H1 (cell line): Measurements from ENCODE around the gene ANKRD65. TPM values are rescaled to one million over a fixed set of nuclear protein-coding genes. Genes with fewer than 3 reads are reported as not detected.
A peak's percentile ranks its signal among the peaks of the same experiment; 100 is the strongest.

ENCODE experiments used
- CTCF ChIA-PET: fragments of 300-600 bp; sonication (Branson Sonifier 250); formaldehyde crosslinking; loops from one replicate; lab custom pipeline; 2021; ENCODE audit not compliant: partially characterized antibody; lab: Charles Lee
- POLR2A ChIA-PET: fragments of 300-600 bp; sonication (Branson Sonifier 250); formaldehyde crosslinking; loops from one replicate; lab custom pipeline; 2021; ENCODE audit warnings: inconsistent platforms; ENCODE audit not compliant: partially characterized antibody; lab: Charles Lee
- DNase-seq, 2 experiments: peaks; one replicate each; pipeline versions ENCODE4 v3.0.0 to v3.0.0-alpha.2; 2010 to 2022; ENCODE audit warnings: low spot score in 2 of 2, low read depth in 1 of 2, mixed read lengths in 1 of 2
- FAIRE-seq: peaks from 2 replicates; lab custom pipeline; 2011; peaks lifted over from hg19 to GRCh38; lab: Jason Lieb, UNC
- H2AFZ ChIP-seq: 2 replicates; pipeline ENCODE4 v1.8.1; 2012; ENCODE audit warnings: low read length, inconsistent platforms
- H2AK5ac ChIP-seq: 2 replicates; pipeline ENCODE4 v1.6.1; 2013; ENCODE audit warnings: low read depth, low read length
- H2BK120ac ChIP-seq: replicated peaks from 2 replicates; pipeline ENCODE3; 2013; ENCODE audit warnings: low read depth, low read length, inconsistent platforms
- H2BK12ac ChIP-seq: 2 replicates; pipeline ENCODE4 v1.6.1; 2013; ENCODE audit warnings: low read depth, low read length
- H2BK15ac ChIP-seq: 2 replicates; pipeline ENCODE4 v1.6.1; 2013; ENCODE audit warnings: low read length
- H2BK20ac ChIP-seq: 2 replicates; pipeline ENCODE4 v1.6.1; 2013; ENCODE audit warnings: low read length
- H2BK5ac ChIP-seq: 2 replicates; pipeline ENCODE4 v1.6.1; 2013; ENCODE audit warnings: low read depth, low read length
- H3K14ac ChIP-seq: 2 replicates; pipeline ENCODE4 v1.6.1; 2013; ENCODE audit warnings: inconsistent platforms; ENCODE audit not compliant: insufficient read length
- H3K18ac ChIP-seq: 2 replicates; pipeline ENCODE4 v1.6.1; 2013; ENCODE audit warnings: low read length; ENCODE audit errors: extremely low read depth
- H3K23ac ChIP-seq: 2 replicates; pipeline ENCODE4 v1.6.1; 2013; ENCODE audit warnings: inconsistent platforms; ENCODE audit not compliant: insufficient read length
- H3K23me2 ChIP-seq: 2 replicates; pipeline ENCODE4 v1.6.1; 2013; ENCODE audit warnings: low read depth, low read length
- H3K27ac ChIP-seq: 2 replicates; pipeline ENCODE4 v1.6.1; 2011; ENCODE audit warnings: low read depth, low read length, inconsistent platforms
- H3K27me3 ChIP-seq, 4 experiments: replicated peaks in 1 of 4; 1 replicate in 1 of 4; 2 replicates in 3 of 4; pipeline versions ENCODE4 v1.6.1 to v1.8.1; 2011 to 2013; ENCODE audit warnings: low read length in 3 of 4, mild to moderate bottlenecking in 3 of 4, inconsistent platforms in 2 of 4, mixed read lengths in 2 of 4, moderate library complexity in 1 of 4; ENCODE audit not compliant: control insufficient read depth in 3 of 4, insufficient read depth in 3 of 4; ENCODE audit errors: extremely low read depth in 1 of 4
- H3K36me3 ChIP-seq, 4 experiments: 2 replicates each; pipeline versions ENCODE4 v1.6.1 to v1.8.1; 2011 to 2013; ENCODE audit warnings: mild to moderate bottlenecking in 4 of 4, low read length in 3 of 4, moderate library complexity in 2 of 4, control low read depth in 1 of 4, inconsistent platforms in 1 of 4; ENCODE audit not compliant: insufficient read depth in 4 of 4, control insufficient read depth in 2 of 4
- H3K4ac ChIP-seq: replicated peaks from 2 replicates; pipeline ENCODE3; 2013; ENCODE audit warnings: low read length, low read depth, mixed read lengths, inconsistent platforms; ENCODE audit not compliant: insufficient read length
- H3K4me1 ChIP-seq, 4 experiments: replicated peaks in 1 of 4; 1 replicate in 1 of 4; 2 replicates in 3 of 4; pipeline versions ENCODE4 v1.6.1 to v1.8.1; 2011 to 2013; ENCODE audit warnings: low read length in 3 of 4, inconsistent platforms in 2 of 4, mixed read lengths in 1 of 4; ENCODE audit not compliant: insufficient read depth in 4 of 4, control insufficient read depth in 3 of 4
- H3K4me2 ChIP-seq, 2 experiments: 2 replicates each; pipeline versions ENCODE4 v1.6.1 to v1.8.1; 2011 to 2013; ENCODE audit warnings: low read depth in 2 of 2, low read length in 2 of 2, control low read depth in 1 of 2, inconsistent platforms in 1 of 2, mild to moderate bottlenecking in 1 of 2; ENCODE audit not compliant: insufficient read depth in 1 of 2
- H3K4me3 ChIP-seq, 4 experiments: fragments of 200-600, 300-600 bp in 1 of 4; sonication (generic), shearing (Covaris generic), sonication (Bioruptor Twin) in 1 of 4; 2 replicates each; pipeline versions ENCODE4 v1.5.1 to v1.8.1; 2011 to 2016; ENCODE audit warnings: low read length in 4 of 4, low read depth in 3 of 4, control low read depth in 2 of 4, inconsistent platforms in 2 of 4, mild to moderate bottlenecking in 2 of 4, mixed read lengths in 1 of 4, moderate library complexity in 1 of 4; ENCODE audit not compliant: insufficient read depth in 2 of 4; ENCODE audit errors: extremely low read depth in 1 of 4
- H3K56ac ChIP-seq: replicated peaks from 2 replicates; pipeline ENCODE3; 2013; ENCODE audit warnings: low read depth, mild to moderate bottlenecking, mixed read lengths, low read length, inconsistent platforms; ENCODE audit not compliant: insufficient read length
- H3K79me1 ChIP-seq: 2 replicates; pipeline ENCODE4 v1.6.1; 2013; ENCODE audit warnings: low read depth, low read length, control low read depth
- H3K79me2 ChIP-seq, 2 experiments: 2 replicates each; pipeline versions ENCODE4 v1.6.1 to v1.8.1; 2012 to 2013; ENCODE audit warnings: low read length in 2 of 2, mild to moderate bottlenecking in 2 of 2, inconsistent platforms in 1 of 2; ENCODE audit not compliant: insufficient read depth in 2 of 2, control insufficient read depth in 1 of 2
- H3K9ac ChIP-seq, 4 experiments: replicated peaks in 1 of 4; 1 replicate in 1 of 4; 2 replicates in 3 of 4; pipeline versions ENCODE4 v1.6.1 to v1.8.1; 2011 to 2013; ENCODE audit warnings: low read depth in 3 of 4, low read length in 3 of 4, control low read depth in 2 of 4, mild to moderate bottlenecking in 2 of 4, moderate library complexity in 2 of 4, inconsistent platforms in 1 of 4; ENCODE audit errors: extremely low read depth in 1 of 4
- H3K9me3 ChIP-seq, 2 experiments: 2 replicates each; pipeline versions ENCODE4 v1.6.1 to v1.8.1; 2012 to 2013; ENCODE audit warnings: mild to moderate bottlenecking in 2 of 2, moderate library complexity in 2 of 2, control low read depth in 1 of 2, inconsistent platforms in 1 of 2, low read depth in 1 of 2, low read length in 1 of 2, mixed read lengths in 1 of 2; ENCODE audit not compliant: insufficient read depth in 2 of 2
- H4K20me1 ChIP-seq, 2 experiments: replicated peaks in 1 of 2; 2 replicates each; pipeline versions ENCODE3 to v1.8.1; 2011 to 2013; ENCODE audit warnings: inconsistent platforms in 2 of 2, low read length in 2 of 2, mild to moderate bottlenecking in 1 of 2; ENCODE audit not compliant: insufficient read depth in 2 of 2, control insufficient read depth in 1 of 2
- H4K5ac ChIP-seq: 2 replicates; pipeline ENCODE4 v1.6.1; 2013; ENCODE audit warnings: low read length, low read depth, mixed read lengths, inconsistent platforms; ENCODE audit not compliant: insufficient read length
- H4K8ac ChIP-seq: 2 replicates; pipeline ENCODE4 v1.8.0; 2013; ENCODE audit warnings: mild to moderate bottlenecking, moderate library complexity, low read length, inconsistent platforms; ENCODE audit not compliant: insufficient read depth; ENCODE audit errors: extremely low read depth
- H4K91ac ChIP-seq: replicated peaks from 2 replicates; pipeline ENCODE3; 2013; ENCODE audit warnings: low read length, mixed read lengths, inconsistent platforms; ENCODE audit not compliant: insufficient read length
- CBX5 ChIP-seq: fragments of 300-800, 300-1000 bp; sonication (generic); IDR thresholded peaks from 2 replicates; pipeline ENCODE4 v1.7.1; 2016; ENCODE audit warnings: antibody characterized with exemption, low read length, low read depth
- CHD1 ChIP-seq: IDR thresholded peaks from 2 replicates; pipeline ENCODE4 v1.6.1; 2012; ENCODE audit warnings: low read depth, low read length, improper control_type of control experiment
- EGR1 ChIP-seq: IDR thresholded peaks from 2 replicates; pipeline ENCODE4 v1.6.1; 2011; ENCODE audit warnings: low read depth, low read length, borderline replicate concordance
- EP300 ChIP-seq, 2 experiments: IDR thresholded peaks; 1 replicate in 1 of 2; 2 replicates in 1 of 2; pipeline ENCODE4 v1.6.1; 2011 to 2012; ENCODE audit warnings: low read depth in 2 of 2, low read length in 2 of 2, mild to moderate bottlenecking in 2 of 2, borderline replicate concordance in 1 of 2, inconsistent platforms in 1 of 2, moderate library complexity in 1 of 2
- GTF2F1 ChIP-seq: IDR thresholded peaks from 2 replicates; pipeline ENCODE4 v1.6.1; 2012; ENCODE audit warnings: low read depth, low read length, improper control_type of control experiment, borderline replicate concordance
- SIRT6 ChIP-seq: IDR thresholded peaks from one replicate; pipeline ENCODE4 v1.7.1; 2012; ENCODE audit warnings: low read length, inconsistent platforms
- SP1 ChIP-seq: IDR thresholded peaks from 2 replicates; pipeline ENCODE4 v1.6.1; 2011; ENCODE audit warnings: low read depth, low read length
- SUZ12 ChIP-seq: fragments of 200-600 bp; sonication (generic); IDR thresholded peaks from 2 replicates; pipeline ENCODE4 v1.6.1; 2012; ENCODE audit warnings: mild to moderate bottlenecking, inconsistent platforms, low read length, moderate library complexity, mixed read lengths
- WGBS, 2 experiments: shearing (Covaris generic) in 1 of 2; methylation state at CpG; one replicate each; pipeline versions ENCODE4 v1.1.6 to v1.1.7; 2013 to 2015; ENCODE audit warnings: low lambda C conversion rate in 2 of 2, mixed read lengths in 2 of 2, inconsistent platforms in 1 of 2, low coverage in 1 of 2, missing lambda C conversion rate in 1 of 2; ENCODE audit not compliant: insufficient replicate concordance in 2 of 2, insufficient coverage in 1 of 2, insufficient read length in 1 of 2; ENCODE audit errors: extremely low coverage in 1 of 2, missing lambda C conversion rate in 1 of 2; 5-methylcytosine and 5-hydroxymethylcytosine counted together
- polyA plus RNA-seq, 7 experiments: library from polyadenylated mRNA; depleted of rRNA in 3 of 7; stranded (reverse) in 5 of 7; unstranded in 2 of 7; fragments of >200 nt in 5 of 7; fragments of 200-250 nt in 2 of 7; gene quantifications; 1 replicate in 5 of 7; 2 replicates in 1 of 7; 4 replicates in 1 of 7; pipeline versions ENCODE4 v1.2.1 to v1.2.3, GENCODE V29; 2011 to 2013; ENCODE audit warnings: missing spikeins in 2 of 7, mixed read lengths in 2 of 7
- total RNA-seq: library from RNA; stranded (reverse); fragmentation: NEBNext Ultra II Directional; extraction: Animal tissue kit (Norgen Biotek cat#: 25700); gene quantifications from 2 replicates; pipeline ENCODE4 v1.2.1, GENCODE V29; 2021
- TF ChIP-seq, protein P1 (sequence below): IDR thresholded peaks from 2 replicates; pipeline ENCODE4 v1.6.1; 2012; ENCODE audit warnings: low read length, inconsistent platforms
- TF ChIP-seq, protein P2 (sequence below): IDR thresholded peaks from 2 replicates; pipeline ENCODE4 v1.6.1; 2011; ENCODE audit warnings: low read length, improper control_type of control experiment

The ANKRD65 gene
- total and polyA plus RNA-seq, 2 of the 8 experiments (the other 6 are each of a cell fraction or from before 2014, with no cell fraction given), result 1.8 to 2.0 TPM

DNA sequence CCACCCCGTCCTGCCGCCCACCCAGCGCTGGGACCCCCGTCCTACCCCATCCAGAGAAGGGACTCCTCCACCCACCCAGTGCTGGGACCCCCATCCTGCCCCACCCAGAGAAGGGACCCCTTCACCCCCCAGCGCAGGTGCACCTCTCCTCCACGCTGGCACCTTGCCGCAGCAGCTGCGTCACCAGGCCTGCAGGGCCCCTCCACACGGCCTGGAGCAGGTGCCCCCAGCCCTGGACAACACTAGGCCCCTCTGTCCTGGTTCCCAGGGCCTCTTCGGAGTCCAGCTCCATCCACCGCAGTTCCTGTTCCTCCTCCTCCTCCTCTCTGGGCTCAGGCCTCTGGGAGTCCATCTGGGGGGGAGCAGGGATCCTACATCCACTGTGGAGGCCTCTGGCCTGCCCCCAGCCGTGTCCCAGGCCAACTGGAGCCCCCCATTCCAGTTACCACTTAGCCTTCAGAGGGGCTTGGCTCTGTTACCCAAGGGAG, 378 bp downstream of the ANKRD65 start:
- Histone ChIP-seq H2BK15ac (peak overlapping the region; percentile 46; the same call in 1 of the 2 replicates), H3K23me2 (peaks cover 6% of the 10 kb centered on the region; the same call in 1 of the 2 replicates), H3K56ac (no peak overlapping the region), H2AK5ac (no peak overlapping the region), H3K18ac (peak overlapping the region; percentile 71; the same call in 1 of the 2 replicates), H4K91ac (peak overlapping the region; percentile 18), H3K4me2 (peak overlapping the region in 1 of 2 experiments; percentile 44; a peak in 1 of 4 replicates), H3K9ac (no peak overlapping the region), H2BK20ac (peak overlapping the region; percentile 23; the same call in 1 of the 2 replicates), H2BK12ac (peak overlapping the region; percentile 87; the same call in 1 of the 2 replicates), H3K4ac (peak overlapping the region; percentile 69), H2BK5ac (peak overlapping the region; percentile 60; the same call in 1 of the 2 replicates), H3K23ac (no peak overlapping the region), H3K79me2 (no peaks in the 10 kb centered on the region), H3K4me1 (peaks cover 0 to 32% (median 25%) of the 10 kb centered on the region in 4 experiments; a peak in 6 of 7 replicates), H4K20me1 (no peaks in the 10 kb centered on the region), H3K9me3 (no peaks in the 10 kb centered on the region), H2BK120ac (peak overlapping the region; percentile 64), H3K36me3 (no peaks in the 10 kb centered on the region), H3K4me3 (no peak overlapping the region; a peak in 1 of 8 replicates), H3K27me3 (no peaks in the 10 kb centered on the region; a peak in 2 of 7 replicates), H4K8ac (peak overlapping the region; percentile 86), H3K27ac (no peak overlapping the region), H2AFZ (no peak overlapping the region), H3K14ac (no peak overlapping the region), H4K5ac (peak overlapping the region; percentile 48), H3K79me1 (no peaks in the 10 kb centered on the region)
- CTCF ChIA-PET, result interaction anchor here (0.7 to 1.3 kb wide), 5 partner anchors 9 to 84 kb away, joined by 3 to 5 read pairs (median 3); no protein-coding TSS in a partner anchor
- no peak for FAIRE-seq
- POLR2A ChIA-PET, result interaction anchor here (0.6 to 22.9 kb wide), 10 partner anchors 8 to 101 kb away, joined by 3 to 515 read pairs (median 6); partner anchors contain the start of genes CCNL2, MRPL20 and VWA1
- DNase-seq, result no peak
- TF ChIP-seq, protein P1, sequence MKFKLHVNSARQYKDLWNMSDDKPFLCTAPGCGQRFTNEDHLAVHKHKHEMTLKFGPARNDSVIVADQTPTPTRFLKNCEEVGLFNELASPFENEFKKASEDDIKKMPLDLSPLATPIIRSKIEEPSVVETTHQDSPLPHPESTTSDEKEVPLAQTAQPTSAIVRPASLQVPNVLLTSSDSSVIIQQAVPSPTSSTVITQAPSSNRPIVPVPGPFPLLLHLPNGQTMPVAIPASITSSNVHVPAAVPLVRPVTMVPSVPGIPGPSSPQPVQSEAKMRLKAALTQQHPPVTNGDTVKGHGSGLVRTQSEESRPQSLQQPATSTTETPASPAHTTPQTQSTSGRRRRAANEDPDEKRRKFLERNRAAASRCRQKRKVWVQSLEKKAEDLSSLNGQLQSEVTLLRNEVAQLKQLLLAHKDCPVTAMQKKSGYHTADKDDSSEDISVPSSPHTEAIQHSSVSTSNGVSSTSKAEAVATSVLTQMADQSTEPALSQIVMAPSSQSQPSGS, result no peak
- TF ChIP-seq GTF2F1 (no peak), SIRT6 (no peak), SUZ12 (no peak), EGR1 (no peak), SP1 (no peak), CBX5 (no peak), CHD1 (no peak), EP300 (IDR thresholded peaks at IDR 0.05; ENCODE audit: borderline replicate concordance in 1 of 2, low read depth in 2 of 2, low read length in 2 of 2) (no peak)
- TF ChIP-seq, protein P2, sequence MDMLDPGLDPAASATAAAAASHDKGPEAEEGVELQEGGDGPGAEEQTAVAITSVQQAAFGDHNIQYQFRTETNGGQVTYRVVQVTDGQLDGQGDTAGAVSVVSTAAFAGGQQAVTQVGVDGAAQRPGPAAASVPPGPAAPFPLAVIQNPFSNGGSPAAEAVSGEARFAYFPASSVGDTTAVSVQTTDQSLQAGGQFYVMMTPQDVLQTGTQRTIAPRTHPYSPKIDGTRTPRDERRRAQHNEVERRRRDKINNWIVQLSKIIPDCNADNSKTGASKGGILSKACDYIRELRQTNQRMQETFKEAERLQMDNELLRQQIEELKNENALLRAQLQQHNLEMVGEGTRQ, result no peak
- 91% methylated on average over 8 of the region's 12 CpGs; no CpG with 5 or more reads in 1 of the 2 experiments for WGBS, 2 experiments
